ENCODE data around the gene SESN3.
"Not testable (repeated sequence)": the region's sequence is repeated elsewhere in the genome, so short reads cannot be mapped to it uniquely, and the experiment has no call there.

DNA sequence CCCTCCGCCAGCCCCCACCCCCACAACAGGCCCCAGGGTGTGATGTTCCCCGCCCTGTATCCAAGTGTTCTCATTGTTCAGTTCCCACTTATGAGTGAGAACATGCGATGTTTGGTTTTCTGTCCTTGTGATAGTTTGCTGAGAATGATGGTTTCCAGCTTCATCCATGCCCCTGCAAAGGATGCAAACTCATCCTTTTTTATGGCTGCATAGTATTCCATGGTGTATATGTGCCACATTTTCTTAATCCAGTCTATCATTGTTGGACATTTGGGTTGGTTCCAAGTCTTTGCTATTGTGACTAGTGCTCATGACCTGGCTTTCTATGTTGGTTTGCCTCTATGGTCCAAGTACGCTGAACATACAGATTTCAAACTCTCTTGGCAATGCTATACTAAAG lies 94.3 kb downstream of the SESN3 start:
- TF ChIP-seq, protein P1, sequence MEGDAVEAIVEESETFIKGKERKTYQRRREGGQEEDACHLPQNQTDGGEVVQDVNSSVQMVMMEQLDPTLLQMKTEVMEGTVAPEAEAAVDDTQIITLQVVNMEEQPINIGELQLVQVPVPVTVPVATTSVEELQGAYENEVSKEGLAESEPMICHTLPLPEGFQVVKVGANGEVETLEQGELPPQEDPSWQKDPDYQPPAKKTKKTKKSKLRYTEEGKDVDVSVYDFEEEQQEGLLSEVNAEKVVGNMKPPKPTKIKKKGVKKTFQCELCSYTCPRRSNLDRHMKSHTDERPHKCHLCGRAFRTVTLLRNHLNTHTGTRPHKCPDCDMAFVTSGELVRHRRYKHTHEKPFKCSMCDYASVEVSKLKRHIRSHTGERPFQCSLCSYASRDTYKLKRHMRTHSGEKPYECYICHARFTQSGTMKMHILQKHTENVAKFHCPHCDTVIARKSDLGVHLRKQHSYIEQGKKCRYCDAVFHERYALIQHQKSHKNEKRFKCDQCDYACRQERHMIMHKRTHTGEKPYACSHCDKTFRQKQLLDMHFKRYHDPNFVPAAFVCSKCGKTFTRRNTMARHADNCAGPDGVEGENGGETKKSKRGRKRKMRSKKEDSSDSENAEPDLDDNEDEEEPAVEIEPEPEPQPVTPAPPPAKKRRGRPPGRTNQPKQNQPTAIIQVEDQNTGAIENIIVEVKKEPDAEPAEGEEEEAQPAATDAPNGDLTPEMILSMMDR (IDR thresholded peaks at IDR 0.05), result not testable (repeated sequence)
- TF ChIP-seq, protein P2, sequence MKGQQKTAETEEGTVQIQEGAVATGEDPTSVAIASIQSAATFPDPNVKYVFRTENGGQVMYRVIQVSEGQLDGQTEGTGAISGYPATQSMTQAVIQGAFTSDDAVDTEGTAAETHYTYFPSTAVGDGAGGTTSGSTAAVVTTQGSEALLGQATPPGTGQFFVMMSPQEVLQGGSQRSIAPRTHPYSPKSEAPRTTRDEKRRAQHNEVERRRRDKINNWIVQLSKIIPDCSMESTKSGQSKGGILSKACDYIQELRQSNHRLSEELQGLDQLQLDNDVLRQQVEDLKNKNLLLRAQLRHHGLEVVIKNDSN (CRISPR knock-in tag; IDR thresholded peaks at IDR 0.05), result not testable (repeated sequence)
- TF ChIP-seq ESRRA (CRISPR knock-in tag; IDR thresholded peaks at IDR 0.05; ENCODE audit: borderline replicate concordance); TP53 (CRISPR knock-in tag; IDR thresholded peaks at IDR 0.05): not testable (repeated sequence)
- TF ChIP-seq, protein P3, sequence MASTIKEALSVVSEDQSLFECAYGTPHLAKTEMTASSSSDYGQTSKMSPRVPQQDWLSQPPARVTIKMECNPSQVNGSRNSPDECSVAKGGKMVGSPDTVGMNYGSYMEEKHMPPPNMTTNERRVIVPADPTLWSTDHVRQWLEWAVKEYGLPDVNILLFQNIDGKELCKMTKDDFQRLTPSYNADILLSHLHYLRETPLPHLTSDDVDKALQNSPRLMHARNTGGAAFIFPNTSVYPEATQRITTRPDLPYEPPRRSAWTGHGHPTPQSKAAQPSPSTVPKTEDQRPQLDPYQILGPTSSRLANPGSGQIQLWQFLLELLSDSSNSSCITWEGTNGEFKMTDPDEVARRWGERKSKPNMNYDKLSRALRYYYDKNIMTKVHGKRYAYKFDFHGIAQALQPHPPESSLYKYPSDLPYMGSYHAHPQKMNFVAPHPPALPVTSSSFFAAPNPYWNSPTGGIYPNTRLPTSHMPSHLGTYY (CRISPR knock-in tag; IDR thresholded peaks at IDR 0.05), result not testable (repeated sequence)

Data from WTC11 (cell line).